ENCODE data around the gene MTM1. TPM values are rescaled to one million over a fixed set of nuclear protein-coding genes. Genes with fewer than 3 reads are reported as not detected.

MTM1 gene
- total and polyA plus RNA-seq, 2 experiments from 2014 or later = 3.2 to 8.7 TPM

DNA sequence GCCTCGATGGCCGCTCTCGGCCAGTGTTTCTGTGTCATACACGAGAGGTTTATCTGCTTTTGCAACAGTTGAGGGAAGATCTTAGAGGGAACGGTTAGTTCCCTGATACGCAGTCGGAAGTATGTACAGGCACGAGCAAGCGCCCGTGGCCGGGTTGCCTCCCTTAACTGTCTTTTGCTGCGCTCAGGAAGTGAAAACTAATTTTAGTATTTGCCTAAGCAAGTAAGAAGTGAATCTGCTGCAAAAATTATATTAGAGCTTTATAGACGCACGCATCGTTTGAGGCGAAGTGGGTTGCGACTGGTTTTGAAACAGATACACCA is 695 bp downstream of the MTM1 start (continued):
- TF ChIP-seq, protein P1, sequence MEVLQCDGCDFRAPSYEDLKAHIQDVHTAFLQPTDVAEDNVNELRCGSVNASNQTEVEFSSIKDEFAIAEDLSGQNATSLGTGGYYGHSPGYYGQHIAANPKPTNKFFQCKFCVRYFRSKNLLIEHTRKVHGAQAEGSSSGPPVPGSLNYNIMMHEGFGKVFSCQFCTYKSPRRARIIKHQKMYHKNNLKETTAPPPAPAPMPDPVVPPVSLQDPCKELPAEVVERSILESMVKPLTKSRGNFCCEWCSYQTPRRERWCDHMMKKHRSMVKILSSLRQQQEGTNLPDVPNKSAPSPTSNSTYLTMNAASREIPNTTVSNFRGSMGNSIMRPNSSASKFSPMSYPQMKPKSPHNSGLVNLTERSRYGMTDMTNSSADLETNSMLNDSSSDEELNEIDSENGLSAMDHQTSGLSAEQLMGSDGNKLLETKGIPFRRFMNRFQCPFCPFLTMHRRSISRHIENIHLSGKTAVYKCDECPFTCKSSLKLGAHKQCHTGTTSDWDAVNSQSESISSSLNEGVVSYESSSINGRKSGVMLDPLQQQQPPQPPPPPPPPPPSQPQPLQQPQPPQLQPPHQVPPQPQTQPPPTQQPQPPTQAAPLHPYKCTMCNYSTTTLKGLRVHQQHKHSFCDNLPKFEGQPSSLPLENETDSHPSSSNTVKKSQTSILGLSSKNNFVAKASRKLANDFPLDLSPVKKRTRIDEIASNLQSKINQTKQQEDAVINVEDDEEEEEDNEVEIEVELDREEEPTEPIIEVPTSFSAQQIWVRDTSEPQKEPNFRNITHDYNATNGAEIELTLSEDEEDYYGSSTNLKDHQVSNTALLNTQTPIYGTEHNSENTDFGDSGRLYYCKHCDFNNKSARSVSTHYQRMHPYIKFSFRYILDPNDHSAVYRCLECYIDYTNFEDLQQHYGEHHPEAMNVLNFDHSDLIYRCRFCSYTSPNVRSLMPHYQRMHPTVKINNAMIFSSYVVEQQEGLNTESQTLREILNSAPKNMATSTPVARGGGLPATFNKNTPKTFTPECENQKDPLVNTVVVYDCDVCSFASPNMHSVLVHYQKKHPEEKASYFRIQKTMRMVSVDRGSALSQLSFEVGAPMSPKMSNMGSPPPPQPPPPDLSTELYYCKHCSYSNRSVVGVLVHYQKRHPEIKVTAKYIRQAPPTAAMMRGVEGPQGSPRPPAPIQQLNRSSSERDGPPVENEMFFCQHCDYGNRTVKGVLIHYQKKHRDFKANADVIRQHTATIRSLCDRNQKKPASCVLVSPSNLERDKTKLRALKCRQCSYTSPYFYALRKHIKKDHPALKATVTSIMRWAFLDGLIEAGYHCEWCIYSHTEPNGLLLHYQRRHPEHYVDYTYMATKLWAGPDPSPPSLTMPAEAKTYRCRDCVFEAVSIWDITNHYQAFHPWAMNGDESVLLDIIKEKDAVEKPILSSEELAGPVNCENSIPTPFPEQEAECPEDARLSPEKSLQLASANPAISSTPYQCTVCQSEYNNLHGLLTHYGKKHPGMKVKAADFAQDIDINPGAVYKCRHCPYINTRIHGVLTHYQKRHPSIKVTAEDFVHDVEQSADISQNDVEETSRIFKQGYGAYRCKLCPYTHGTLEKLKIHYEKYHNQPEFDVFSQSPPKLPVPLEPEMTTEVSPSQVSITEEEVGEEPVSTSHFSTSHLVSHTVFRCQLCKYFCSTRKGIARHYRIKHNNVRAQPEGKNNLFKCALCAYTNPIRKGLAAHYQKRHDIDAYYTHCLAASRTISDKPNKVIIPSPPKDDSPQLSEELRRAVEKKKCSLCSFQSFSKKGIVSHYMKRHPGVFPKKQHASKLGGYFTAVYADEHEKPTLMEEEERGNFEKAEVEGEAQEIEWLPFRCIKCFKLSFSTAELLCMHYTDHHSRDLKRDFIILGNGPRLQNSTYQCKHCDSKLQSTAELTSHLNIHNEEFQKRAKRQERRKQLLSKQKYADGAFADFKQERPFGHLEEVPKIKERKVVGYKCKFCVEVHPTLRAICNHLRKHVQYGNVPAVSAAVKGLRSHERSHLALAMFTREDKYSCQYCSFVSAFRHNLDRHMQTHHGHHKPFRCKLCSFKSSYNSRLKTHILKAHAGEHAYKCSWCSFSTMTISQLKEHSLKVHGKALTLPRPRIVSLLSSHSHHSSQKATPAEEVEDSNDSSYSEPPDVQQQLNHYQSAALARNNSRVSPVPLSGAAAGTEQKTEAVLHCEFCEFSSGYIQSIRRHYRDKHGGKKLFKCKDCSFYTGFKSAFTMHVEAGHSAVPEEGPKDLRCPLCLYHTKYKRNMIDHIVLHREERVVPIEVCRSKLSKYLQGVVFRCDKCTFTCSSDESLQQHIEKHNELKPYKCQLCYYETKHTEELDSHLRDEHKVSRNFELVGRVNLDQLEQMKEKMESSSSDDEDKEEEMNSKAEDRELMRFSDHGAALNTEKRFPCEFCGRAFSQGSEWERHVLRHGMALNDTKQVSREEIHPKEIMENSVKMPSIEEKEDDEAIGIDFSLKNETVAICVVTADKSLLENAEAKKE (CRISPR knock-in tag; IDR thresholded peaks at IDR 0.05) = no peak
- TF ChIP-seq EZH2 (IDR thresholded peaks at IDR 0.05; ENCODE audit: low read depth, unreplicated experiment) (no peak), EZH2phosphoT487 (IDR thresholded peaks at IDR 0.05; ENCODE audit: unreplicated experiment) (no peak), ZNF114 (CRISPR knock-in tag; IDR thresholded peaks at IDR 0.05) (no peak), CREB1 (CRISPR knock-in tag; IDR thresholded peaks at IDR 0.05; ENCODE audit: low read depth) (no peak)
- TF ChIP-seq, protein P2, sequence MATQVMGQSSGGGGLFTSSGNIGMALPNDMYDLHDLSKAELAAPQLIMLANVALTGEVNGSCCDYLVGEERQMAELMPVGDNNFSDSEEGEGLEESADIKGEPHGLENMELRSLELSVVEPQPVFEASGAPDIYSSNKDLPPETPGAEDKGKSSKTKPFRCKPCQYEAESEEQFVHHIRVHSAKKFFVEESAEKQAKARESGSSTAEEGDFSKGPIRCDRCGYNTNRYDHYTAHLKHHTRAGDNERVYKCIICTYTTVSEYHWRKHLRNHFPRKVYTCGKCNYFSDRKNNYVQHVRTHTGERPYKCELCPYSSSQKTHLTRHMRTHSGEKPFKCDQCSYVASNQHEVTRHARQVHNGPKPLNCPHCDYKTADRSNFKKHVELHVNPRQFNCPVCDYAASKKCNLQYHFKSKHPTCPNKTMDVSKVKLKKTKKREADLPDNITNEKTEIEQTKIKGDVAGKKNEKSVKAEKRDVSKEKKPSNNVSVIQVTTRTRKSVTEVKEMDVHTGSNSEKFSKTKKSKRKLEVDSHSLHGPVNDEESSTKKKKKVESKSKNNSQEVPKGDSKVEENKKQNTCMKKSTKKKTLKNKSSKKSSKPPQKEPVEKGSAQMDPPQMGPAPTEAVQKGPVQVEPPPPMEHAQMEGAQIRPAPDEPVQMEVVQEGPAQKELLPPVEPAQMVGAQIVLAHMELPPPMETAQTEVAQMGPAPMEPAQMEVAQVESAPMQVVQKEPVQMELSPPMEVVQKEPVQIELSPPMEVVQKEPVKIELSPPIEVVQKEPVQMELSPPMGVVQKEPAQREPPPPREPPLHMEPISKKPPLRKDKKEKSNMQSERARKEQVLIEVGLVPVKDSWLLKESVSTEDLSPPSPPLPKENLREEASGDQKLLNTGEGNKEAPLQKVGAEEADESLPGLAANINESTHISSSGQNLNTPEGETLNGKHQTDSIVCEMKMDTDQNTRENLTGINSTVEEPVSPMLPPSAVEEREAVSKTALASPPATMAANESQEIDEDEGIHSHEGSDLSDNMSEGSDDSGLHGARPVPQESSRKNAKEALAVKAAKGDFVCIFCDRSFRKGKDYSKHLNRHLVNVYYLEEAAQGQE (IDR thresholded peaks at IDR 0.05; ENCODE audit: unreplicated experiment) = no peak
- TF ChIP-seq, protein P3, sequence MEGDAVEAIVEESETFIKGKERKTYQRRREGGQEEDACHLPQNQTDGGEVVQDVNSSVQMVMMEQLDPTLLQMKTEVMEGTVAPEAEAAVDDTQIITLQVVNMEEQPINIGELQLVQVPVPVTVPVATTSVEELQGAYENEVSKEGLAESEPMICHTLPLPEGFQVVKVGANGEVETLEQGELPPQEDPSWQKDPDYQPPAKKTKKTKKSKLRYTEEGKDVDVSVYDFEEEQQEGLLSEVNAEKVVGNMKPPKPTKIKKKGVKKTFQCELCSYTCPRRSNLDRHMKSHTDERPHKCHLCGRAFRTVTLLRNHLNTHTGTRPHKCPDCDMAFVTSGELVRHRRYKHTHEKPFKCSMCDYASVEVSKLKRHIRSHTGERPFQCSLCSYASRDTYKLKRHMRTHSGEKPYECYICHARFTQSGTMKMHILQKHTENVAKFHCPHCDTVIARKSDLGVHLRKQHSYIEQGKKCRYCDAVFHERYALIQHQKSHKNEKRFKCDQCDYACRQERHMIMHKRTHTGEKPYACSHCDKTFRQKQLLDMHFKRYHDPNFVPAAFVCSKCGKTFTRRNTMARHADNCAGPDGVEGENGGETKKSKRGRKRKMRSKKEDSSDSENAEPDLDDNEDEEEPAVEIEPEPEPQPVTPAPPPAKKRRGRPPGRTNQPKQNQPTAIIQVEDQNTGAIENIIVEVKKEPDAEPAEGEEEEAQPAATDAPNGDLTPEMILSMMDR (conservative IDR thresholded peaks at IDR 0.05; ENCODE audit: low read depth in 2 of 2) = no peak
